Medulla oblongata (tissue), 1 donor: ENCODE results near the gene SLC35E1.
A peak's percentile ranks its signal among the peaks of the same experiment; 100 is the strongest.
"Not testable (repeated sequence)": the region's sequence is repeated elsewhere in the genome, so short reads cannot be mapped to it uniquely, and the experiment has no call there.

ENCODE experiments used
- DNase-seq: peaks from one replicate; pipeline ENCODE4 v3.0.0-alpha.2; 2015; ENCODE audit errors: extremely low spot score

Gene SLC35E1

GRCh38 chr19:16522559-16523377 lies 49.4 kb downstream of the SLC35E1 start:
- no peak for DNase-seq

DNA sequence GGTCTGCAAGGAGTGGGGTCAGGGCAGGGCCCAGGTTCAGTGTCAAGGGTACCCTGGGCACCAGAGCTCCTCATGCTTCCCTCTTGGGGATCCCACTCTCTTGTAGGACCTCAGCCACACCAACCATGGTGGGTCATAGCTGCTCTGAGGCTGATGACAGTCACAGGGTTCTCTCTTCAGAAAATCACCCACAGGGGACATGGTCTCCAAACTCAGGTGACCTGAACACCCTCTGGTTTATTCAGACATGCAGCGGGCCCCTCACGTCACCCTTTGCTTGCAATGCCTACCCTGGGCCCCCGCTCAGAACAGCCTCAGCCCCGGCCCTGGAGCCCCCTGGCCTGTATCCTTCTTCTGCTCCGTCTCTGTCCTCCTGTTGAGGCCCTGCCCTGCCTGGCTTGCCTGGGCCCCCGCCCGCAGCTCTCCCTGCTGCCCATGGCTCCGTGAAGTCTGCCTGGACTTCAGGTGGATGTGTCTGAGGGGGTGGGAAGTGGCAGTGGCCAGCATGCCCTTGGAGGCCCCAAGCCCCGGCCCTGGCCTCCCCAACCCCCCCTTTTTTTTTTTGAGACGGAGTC lies 50.4 kb downstream of the SLC35E1 start:
- no peak for DNase-seq

- no peak for DNase-seq
These were observed 51.1 kb downstream of the SLC35E1 start for GRCh38 chr19:16520986-16521624.

DNA sequence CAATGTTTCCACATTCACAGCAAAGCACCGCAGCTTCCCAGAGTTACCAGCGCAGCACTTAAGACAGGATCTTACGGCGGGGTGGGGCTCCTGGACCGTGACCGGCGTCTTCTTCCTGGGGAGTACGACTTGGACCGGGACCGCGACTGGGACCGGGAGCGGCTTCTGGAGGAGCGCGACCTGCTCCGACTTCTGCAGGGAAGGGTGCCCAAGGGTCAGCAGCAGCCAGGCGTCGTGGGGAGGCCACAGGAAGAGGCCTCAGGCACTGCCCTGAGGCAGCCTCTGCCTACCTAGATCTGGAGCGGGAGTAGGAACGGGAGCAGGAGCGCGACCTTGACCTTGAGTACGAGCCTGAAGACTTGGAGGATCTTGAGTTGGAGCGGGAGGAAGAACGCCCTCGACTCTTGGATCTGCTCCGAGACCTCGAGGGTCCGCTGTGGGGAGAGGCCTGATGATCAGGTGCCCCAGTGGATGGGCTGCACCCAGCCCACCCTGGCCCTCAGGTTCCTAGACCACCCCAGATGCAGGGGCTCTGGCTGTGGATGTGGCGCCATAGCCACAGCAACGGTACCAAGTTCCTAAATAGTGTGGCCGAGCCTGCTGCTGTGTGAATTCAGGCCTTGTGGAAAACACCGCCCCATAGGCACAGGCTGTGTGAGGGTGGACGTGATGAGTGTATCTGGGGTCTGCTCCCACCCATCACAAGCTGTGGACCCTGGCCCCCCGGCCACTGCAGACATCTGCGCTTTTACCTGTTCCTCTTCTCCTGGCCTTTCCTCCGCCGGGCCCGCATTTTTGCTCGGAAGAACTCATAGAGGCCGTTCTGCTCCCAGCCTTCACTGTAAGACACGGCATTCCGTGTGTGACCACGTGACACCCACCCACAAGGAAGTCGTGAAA lies 51.9 kb downstream of the SLC35E1 start:
- no peak for DNase-seq

DNA sequence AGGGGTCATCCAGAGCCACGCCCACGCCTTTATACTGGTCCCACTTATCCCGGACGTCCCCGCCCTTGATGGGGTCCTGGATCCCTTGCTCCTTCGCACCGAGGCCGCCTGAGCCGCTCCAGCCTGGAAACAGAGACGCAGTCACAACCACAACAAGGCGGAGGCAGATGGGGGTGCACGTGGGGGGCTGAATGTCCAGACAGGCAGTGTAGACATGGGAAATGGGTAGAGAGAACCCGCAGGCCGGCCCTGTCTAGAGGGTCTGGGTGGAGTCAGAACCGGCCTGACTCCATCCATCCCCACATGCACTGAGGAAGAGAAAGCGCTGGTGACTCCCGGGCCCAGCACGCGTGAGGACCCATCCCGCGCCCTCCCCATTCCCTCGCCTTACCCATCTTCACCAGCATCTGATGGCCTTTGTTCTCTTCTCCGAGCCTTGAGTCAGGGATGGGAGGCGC lies 53.0 kb downstream of the SLC35E1 start:
- DNase-seq: no peak

DNA sequence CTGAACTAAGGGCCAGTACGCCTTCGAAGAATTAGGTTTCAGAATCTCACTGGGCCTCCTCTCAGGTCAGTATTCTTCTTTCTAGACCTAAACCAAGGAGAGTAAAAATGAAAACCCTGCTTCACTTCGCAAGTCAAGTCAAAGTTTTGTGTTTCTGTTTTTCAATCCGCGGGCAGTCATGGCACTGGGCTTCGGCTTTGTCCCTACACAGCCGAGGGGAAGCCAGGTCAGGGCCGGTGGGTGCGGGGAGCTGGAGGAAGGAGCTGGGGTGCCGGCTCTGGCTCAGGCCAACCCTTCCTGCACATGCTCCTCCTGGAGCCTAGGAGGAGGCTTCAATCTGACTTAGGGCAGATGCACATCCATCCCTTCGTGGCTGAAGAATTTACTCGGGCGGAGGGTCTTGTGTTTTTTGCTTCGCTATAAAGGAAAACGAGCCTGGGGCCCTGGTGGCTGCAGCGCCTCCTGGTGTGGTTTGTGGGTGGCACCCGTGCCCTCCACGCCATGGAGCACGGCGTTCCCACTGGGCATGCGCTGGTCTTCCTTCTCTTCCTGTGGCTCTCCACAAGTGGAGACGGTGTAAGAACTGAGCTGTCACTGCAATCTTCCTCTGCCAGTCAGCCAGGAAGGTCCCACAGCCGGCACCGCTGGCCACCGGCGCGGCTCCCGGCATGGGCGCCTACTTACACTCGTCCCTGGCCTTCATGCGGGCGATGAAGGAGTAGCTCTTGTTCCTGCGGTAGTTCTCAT lies 53.6 kb downstream of the SLC35E1 start:
- no peak for DNase-seq

DNA sequence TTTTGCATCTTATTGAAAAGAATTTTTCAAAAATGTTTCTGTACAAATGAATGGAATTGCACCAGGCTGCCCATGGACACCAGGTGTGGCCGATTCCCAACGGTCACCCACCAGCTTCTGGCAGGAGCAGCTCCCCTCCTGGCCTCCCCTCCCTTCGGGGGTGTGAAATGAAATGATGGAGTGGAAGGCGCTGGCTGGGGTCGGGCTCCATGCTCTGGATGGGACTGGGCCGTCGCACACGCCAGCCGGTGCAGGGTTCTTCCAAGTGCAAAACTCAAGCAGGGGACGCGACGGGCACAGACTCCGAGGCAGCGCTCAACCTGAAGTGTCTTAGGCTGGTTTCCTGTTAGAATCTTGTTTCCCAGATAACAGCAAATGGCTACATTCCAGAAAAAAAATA lies 54.2 kb downstream of the SLC35E1 start:
- no peak for DNase-seq

GRCh38 chr19:16516923-16517610 lies 55.1 kb downstream of the SLC35E1 start:
- DNase-seq: no peak

GRCh38 chr19:16516381-16516780 lies 55.8 kb downstream of the SLC35E1 start:
- DNase-seq: no peak

DNA sequence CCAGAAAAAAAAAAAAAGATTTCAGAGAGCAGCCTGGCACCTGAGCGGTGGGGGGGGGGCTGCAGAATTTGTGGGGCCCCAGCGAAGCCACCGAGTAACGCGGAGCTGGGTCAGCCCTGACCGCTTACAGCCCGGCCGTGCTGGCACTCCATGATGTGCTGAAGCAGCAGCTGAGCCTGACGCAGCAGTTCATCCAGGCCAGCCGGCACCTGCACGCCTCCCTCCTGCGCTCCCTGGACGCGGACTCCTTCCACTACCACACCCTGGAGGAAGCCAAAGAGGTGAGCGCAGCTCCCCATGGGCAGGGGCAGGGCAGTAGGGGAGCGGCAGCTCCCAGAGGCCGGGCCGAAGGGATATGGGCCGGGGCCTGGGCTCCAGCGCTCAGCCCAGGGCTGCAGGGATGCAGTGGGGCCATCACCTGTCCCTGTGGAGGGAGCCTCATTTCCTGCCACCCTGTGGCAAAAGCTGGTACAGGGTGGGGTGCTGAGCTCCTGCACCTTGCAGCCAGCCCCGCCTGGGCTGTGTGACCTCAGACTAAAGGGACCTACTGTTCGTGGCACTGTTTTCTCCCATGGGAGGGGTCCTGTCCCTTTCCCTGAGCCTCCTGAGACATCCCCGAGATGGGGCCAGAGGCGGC lies 57.7 kb downstream of the SLC35E1 start:
- no peak for DNase-seq

DNA sequence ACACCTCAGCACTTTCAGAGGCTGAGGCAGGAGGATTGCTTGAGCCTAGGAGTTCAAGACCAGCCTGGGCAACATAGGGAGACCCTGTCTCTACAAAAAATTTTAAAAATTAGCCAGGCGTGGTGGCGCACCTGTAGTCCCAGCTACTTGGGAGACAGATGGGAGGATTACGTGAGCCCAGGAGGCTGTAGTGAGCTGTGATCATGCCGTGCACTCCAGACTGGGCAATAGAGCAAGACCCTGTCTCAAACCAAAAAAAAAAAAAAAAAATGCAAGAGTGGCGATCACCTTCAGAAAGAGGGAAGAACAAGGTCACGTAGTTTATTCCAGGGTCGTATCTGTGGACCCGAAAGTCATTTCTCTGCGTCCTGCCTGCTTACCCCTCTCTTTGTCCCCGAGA lies 59.6 kb downstream of the SLC35E1 start:
- not testable (repeated sequence) for DNase-seq

- peak; percentile 81 for DNase-seq
These were observed 62.8 kb downstream of the SLC35E1 start for GRCh38 chr19:16509141-16510061.

DNA sequence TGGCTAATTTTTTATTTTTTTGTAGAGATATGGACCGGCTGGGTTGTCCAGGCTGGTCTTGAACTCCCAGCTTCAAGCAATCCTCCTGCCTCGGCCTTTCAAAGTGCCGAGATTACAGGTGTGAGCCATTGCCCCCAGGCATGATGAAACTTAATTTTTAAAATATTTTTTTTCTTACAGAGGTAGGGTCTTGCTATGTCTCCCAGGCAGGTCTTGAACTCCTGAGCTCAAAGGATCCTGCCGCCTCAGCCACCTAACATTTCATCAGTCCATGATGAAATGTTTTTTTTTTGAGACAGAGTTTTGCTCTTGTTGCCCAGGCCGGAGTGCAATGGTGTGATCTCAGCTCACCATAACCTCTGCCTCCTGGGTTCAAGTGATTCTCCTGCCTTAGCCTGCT lies 63.7 kb downstream of the SLC35E1 start:
- DNase-seq: no peak

DNA sequence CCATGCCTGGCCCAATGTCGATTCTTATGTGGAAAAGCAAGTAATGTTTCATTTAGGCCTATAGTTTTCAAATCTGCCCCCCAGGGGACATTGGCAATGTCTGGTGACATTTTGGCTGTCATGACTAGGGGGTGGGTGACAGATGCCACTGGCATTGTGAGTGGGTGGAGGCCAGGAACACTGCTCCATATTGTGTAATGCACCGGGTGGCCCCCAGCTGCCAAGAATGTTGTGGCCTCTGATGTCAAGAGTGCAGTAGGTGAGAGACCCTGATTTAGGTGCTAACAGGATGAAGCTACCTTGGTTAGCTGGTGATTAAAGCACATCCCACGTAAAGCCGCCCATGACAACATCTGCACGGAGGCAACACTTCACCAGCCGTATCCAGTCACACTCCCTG lies 65.3 kb downstream of the SLC35E1 start:
- DNase-seq: no peak

- DNase-seq: not testable (repeated sequence)
These were observed 66.1 kb downstream of the SLC35E1 start for GRCh38 chr19:16506161-16506560.

- DNase-seq: no peak
These were observed 67.9 kb downstream of the SLC35E1 start for GRCh38 chr19:16504271-16504670.
